ENCODE measurements around the gene MARCHF3. TPM values are rescaled to one million over a fixed set of nuclear protein-coding genes. Genes with fewer than 3 reads are reported as not detected.

MARCHF3 gene
- total and polyA plus RNA-seq, 2 donors (not counting 3 experiments of a cell fraction or from before 2014, with no cell fraction given) = 31.9 to 35.0 TPM

- no TSS peak for BruUV-seq (replicated peaks)
These were observed 167.0 kb downstream of the MARCHF3 start for GRCh38 chr5:126863402-126863801.

More at GRCh38 chr5:126863402-126863801, 167.0 kb downstream of the MARCHF3 start:
- Histone ChIP-seq H3K27me3 (ENCODE audit: control insufficient read depth in 2 of 2, insufficient read depth in 2 of 2, low read length in 2 of 2) (no peaks in the 10 kb centered on the region), H3K4me2 (ENCODE audit: insufficient read depth, low read length) (no peak overlapping the region), H3K9me3 (replicated peaks; ENCODE audit: control insufficient read depth, insufficient read depth, low read length) (no peaks in the 10 kb centered on the region), H3K36me3 (ENCODE audit: control insufficient read depth in 2 of 2, extremely low read depth in 1 of 2, insufficient read depth in 2 of 2, low read length in 2 of 2) (no peaks in the 10 kb centered on the region), H3K27ac (ENCODE audit: insufficient read depth, low read depth, low read length) (no peak overlapping the region), H2AFZ (ENCODE audit: low read depth, low read length) (no peak overlapping the region), H3K4me1 (ENCODE audit: control insufficient read depth, extremely low read depth, insufficient read depth, low read length) (peaks cover 8% of the 10 kb centered on the region), H3K9ac (replicated peaks; ENCODE audit: extremely low read depth, insufficient read depth, low read length) (no peak overlapping the region), H3K9me1 (replicated peaks; ENCODE audit: control insufficient read depth, extremely low read depth, insufficient read depth, low read length) (no peaks in the 10 kb centered on the region), H4K20me1 (replicated peaks; ENCODE audit: control insufficient read depth, extremely low read depth, insufficient read depth, low read length) (no peaks in the 10 kb centered on the region), H3K4me3 (replicated peaks in 1 of 3; ENCODE audit: insufficient read depth in 1 of 3, low read depth in 1 of 3, low read length in 3 of 3) (no peak overlapping the region), H3K79me2 (ENCODE audit: control insufficient read depth, insufficient read depth, low read length) (no peaks in the 10 kb centered on the region)
- TF ChIP-seq CTCF (IDR thresholded peaks at IDR 0.05; ENCODE audit: extremely low read depth in 1 of 2, insufficient read depth in 1 of 2, low read depth in 1 of 2, low read length in 2 of 2) (no peak), POLR2AphosphoS5 (IDR thresholded peaks at IDR 0.05; ENCODE audit: insufficient read depth, low read depth, low read length) (no peak), FOS (IDR thresholded peaks at IDR 0.05; ENCODE audit: borderline replicate concordance, insufficient read depth, low read length) (no peak), GATA2 (IDR thresholded peaks at IDR 0.05; ENCODE audit: insufficient read depth, insufficient read length, low read depth, low read length) (no peak), MYC (IDR thresholded peaks at IDR 0.05; ENCODE audit: low read depth, low read length) (no peak), POLR2A (IDR thresholded peaks at IDR 0.05; ENCODE audit: low read depth, low read length) (no peak), JUN (IDR thresholded peaks at IDR 0.05; ENCODE audit: borderline replicate concordance, insufficient read depth, insufficient read length, low read depth) (no peak), MAX (IDR thresholded peaks at IDR 0.05; ENCODE audit: insufficient read depth, insufficient read length) (no peak), EZH2 (IDR thresholded peaks at IDR 0.05; ENCODE audit: borderline replicate concordance, low read depth, low read length, severe bottlenecking) (no peak)
- dilution Hi-C loops (cut with MboI; ENCODE audit: extremely low pct_ligation_motif_present, low sequenced_read_pairs) = no loop called here
- DNase-seq (ENCODE audit: low read depth, low spot score) (no peak), FAIRE-seq (no peak)
- intact Hi-C loops (cut with micrococcal nuclease) = no loop called here
- ChIA-PET CTCF (no interaction called here), POLR2A (no interaction called here)

All from endothelial cell of umbilical vein (primary cell).